Stomach (tissue), 9 donors: Measurements from ENCODE around the gene SPATA31C1. TPM values are rescaled to one million over a fixed set of nuclear protein-coding genes. Genes with fewer than 3 reads are reported as not detected.

ENCODE experiments used
- DNase-seq, 2 donors: peaks; one replicate each; pipeline versions ENCODE4 v3.0.0 to v3.0.0-alpha.2; 2013 to 2019
- H3K27ac ChIP-seq, 5 donors: fragments of 200-600 bp in 4 of 5; sonication (generic) in 4 of 5; one replicate each; pipeline ENCODE4 v1.5.1; 2013 to 2019; ENCODE audit warnings: mild to moderate bottlenecking in 1 of 5, moderate library complexity in 1 of 5
- H3K27me3 ChIP-seq, 3 donors: fragments of 200-600 bp; sonication (generic); one replicate each; pipeline ENCODE4 v1.5.1; 2017 to 2019; ENCODE audit warnings: mixed run types in 1 of 3
- H3K36me3 ChIP-seq, 4 donors: fragments of 200-600 bp; sonication (generic); 1 replicate in 3 of 4; 2 replicates in 1 of 4; pipeline ENCODE4 v1.5.1; 2016 to 2019
- H3K4me1 ChIP-seq, 4 donors: fragments of 200-600 bp; sonication (generic); one replicate each; pipeline ENCODE4 v1.5.1; 2016 to 2019
- H3K4me3 ChIP-seq, 4 donors: fragments of 200-600 bp; sonication (generic) in 3 of 4; one replicate each; pipeline ENCODE4 v1.5.1; 2016 to 2019; ENCODE audit warnings: mild to moderate bottlenecking in 1 of 4
- H3K9me3 ChIP-seq, 4 donors: fragments of 200-600 bp; sonication (generic); one replicate each; pipeline ENCODE4 v1.5.1; 2016 to 2019
- EP300 ChIP-seq: sonication (generic); formaldehyde crosslinking; IDR thresholded peaks from one replicate; pipeline ENCODE4 v1.6.1; 2017; ENCODE audit warnings: antibody characterized with exemption
- POLR2A ChIP-seq, 4 donors: fragments of 450-650 bp; IDR thresholded peaks; one replicate each; pipeline ENCODE4 v1.6.1; 2016; ENCODE audit warnings: antibody characterized with exemption in 4 of 4, control low read depth in 2 of 4, mild to moderate bottlenecking in 1 of 4, moderate library complexity in 1 of 4
- POLR2AphosphoS5 ChIP-seq, 3 donors: sonication (generic); formaldehyde crosslinking; IDR thresholded peaks; one replicate each; pipeline ENCODE4 v1.6.1; 2016; ENCODE audit warnings: antibody characterized with exemption in 3 of 3
- WGBS, 5 donors: extraction: QIAGEN DNeasy Blood & Tissue Kit in 3 of 5; methylation state at CpG; one replicate each; pipeline versions ENCODE4 v1.1.5 to v1.1.7; 2013 to 2018; 5-methylcytosine and 5-hydroxymethylcytosine counted together
- intact Hi-C: fragments of 100-400 bp; cut with DNase I; formaldehyde crosslinking; loops from one replicate; pipeline ENCODE4 v1.15.1; 2023; ENCODE audit warnings: low total_unique reads
- polyA plus RNA-seq, 3 donors: library from polyadenylated mRNA; stranded (reverse); fragments of 200-250 nt; gene quantifications; one replicate each; pipeline ENCODE4 v1.2.3, GENCODE V29; 2013
- total RNA-seq, 5 donors: library from RNA; depleted of rRNA; stranded (reverse); fragments of >200 nt; gene quantifications; one replicate each; pipeline versions ENCODE4 v1.1.0 to v1.2.3, GENCODE V29; 2014 to 2016
- TF ChIP-seq, protein P1 (sequence below), 7 experiments: fragments of 450-650 bp in 4 of 7; fragments of 200-600 bp in 3 of 7; sonication (generic) in 3 of 7; IDR thresholded peaks; one replicate each; pipeline ENCODE4 v1.5.1; 2016 to 2019; ENCODE audit warnings: antibody characterized with exemption in 7 of 7, control low read depth in 2 of 7, mild to moderate bottlenecking in 1 of 7
- donor health status: healthy with polysubstance abuse.
- donor health status: Bipolar disorder and iron deficiency.
- donor health status: healthy.

SPATA31C1 gene
- total and polyA plus RNA-seq, 8 donors: not detected

- Histone ChIP-seq H3K36me3 (no peaks in the 10 kb centered on the region), H3K9me3 (peaks cover 0 to 11% (median 4%) of the 10 kb centered on the region in 4 donors), H3K27ac (no peak overlapping the region), H3K4me1 (no peaks in the 10 kb centered on the region), H3K27me3 (peaks cover 0 to 9% (median 0%) of the 10 kb centered on the region in 3 donors), H3K4me3 (no peak overlapping the region)
- intact Hi-C loops: no loop called here
- DNase-seq: peak in 1 of 2 donors; percentile 36
- TF ChIP-seq POLR2AphosphoS5 (IDR thresholded peaks at IDR 0.05) (no peak), POLR2A (IDR thresholded peaks at IDR 0.05) (no peak), EP300 (no peak)
- TF ChIP-seq, protein P1, sequence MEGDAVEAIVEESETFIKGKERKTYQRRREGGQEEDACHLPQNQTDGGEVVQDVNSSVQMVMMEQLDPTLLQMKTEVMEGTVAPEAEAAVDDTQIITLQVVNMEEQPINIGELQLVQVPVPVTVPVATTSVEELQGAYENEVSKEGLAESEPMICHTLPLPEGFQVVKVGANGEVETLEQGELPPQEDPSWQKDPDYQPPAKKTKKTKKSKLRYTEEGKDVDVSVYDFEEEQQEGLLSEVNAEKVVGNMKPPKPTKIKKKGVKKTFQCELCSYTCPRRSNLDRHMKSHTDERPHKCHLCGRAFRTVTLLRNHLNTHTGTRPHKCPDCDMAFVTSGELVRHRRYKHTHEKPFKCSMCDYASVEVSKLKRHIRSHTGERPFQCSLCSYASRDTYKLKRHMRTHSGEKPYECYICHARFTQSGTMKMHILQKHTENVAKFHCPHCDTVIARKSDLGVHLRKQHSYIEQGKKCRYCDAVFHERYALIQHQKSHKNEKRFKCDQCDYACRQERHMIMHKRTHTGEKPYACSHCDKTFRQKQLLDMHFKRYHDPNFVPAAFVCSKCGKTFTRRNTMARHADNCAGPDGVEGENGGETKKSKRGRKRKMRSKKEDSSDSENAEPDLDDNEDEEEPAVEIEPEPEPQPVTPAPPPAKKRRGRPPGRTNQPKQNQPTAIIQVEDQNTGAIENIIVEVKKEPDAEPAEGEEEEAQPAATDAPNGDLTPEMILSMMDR (IDR thresholded peaks at IDR 0.05): no peak
- WGBS, 5 donors: 78 to 85% (median 79%) methylated on average over 5 of the region's 5 CpGs
Measured at GRCh38 chr9:87875831-87876545, 41.8 kb upstream of the SPATA31C1 start.

DNA sequence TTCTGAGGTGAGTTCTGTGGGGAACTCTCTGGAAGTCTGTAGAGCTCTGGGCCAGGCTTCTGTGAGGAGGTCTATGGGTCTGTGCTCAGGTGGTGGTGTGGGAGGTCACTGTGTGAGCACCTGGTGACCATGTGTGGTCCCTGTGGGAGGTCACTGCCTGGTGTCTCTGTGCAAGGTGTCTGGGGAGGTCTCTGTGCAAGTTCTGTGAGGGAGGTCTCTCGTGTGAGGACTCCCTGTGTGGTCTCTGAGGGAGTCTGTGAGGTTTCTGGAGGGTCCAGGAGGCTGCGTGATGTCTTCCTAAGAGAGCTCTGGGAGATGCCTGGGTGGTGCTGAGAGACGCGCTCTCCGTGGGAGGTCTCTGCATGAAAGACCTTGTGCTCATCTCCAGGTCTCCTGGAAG is 41.1 kb upstream of the SPATA31C1 start:
- no peak for DNase-seq
- no peak overlapping the region for H3K27ac ChIP-seq
- H3K4me1 ChIP-seq: no peaks in the 10 kb centered on the region
- TF ChIP-seq POLR2AphosphoS5 (IDR thresholded peaks at IDR 0.05): no peak
- TF ChIP-seq POLR2A (IDR thresholded peaks at IDR 0.05): no peak
- TF ChIP-seq, protein P1 (IDR thresholded peaks at IDR 0.05): no peak
- no peak for TF ChIP-seq EP300
- intact Hi-C loops: no loop called here
- H3K9me3 ChIP-seq: peaks cover 0 to 11% (median 4%) of the 10 kb centered on the region in 4 donors
- H3K27me3 ChIP-seq: peaks cover 0 to 9% (median 0%) of the 10 kb centered on the region in 3 donors
- H3K4me3 ChIP-seq: no peak overlapping the region
- 60 to 92% (median 83%) methylated on average over 1 to 5 of the region's 5 CpGs; no CpG with 5 or more reads in 1 of the 5 donors for WGBS, 5 donors
- no peaks in the 10 kb centered on the region for H3K36me3 ChIP-seq

- H3K27me3 ChIP-seq: peaks cover 0 to 9% (median 0%) of the 10 kb centered on the region in 3 donors
- peaks cover 0 to 11% (median 4%) of the 10 kb centered on the region in 4 donors for H3K9me3 ChIP-seq
- no peaks in the 10 kb centered on the region for H3K4me1 ChIP-seq
- no peak for DNase-seq
- 62 to 81% (median 69%) methylated on average over 1 of the region's 1 CpG for WGBS, 5 donors
- no peaks in the 10 kb centered on the region for H3K36me3 ChIP-seq
- intact Hi-C loops: no loop called here
- H3K27ac ChIP-seq: no peak overlapping the region
- H3K4me3 ChIP-seq: no peak overlapping the region
- TF ChIP-seq POLR2A (IDR thresholded peaks at IDR 0.05) (no peak), EP300 (no peak), POLR2AphosphoS5 (IDR thresholded peaks at IDR 0.05) (no peak)
- TF ChIP-seq, protein P1 (IDR thresholded peaks at IDR 0.05): no peak
Measured at GRCh38 chr9:87878989-87879511, 38.7 kb upstream of the SPATA31C1 start.

DNA sequence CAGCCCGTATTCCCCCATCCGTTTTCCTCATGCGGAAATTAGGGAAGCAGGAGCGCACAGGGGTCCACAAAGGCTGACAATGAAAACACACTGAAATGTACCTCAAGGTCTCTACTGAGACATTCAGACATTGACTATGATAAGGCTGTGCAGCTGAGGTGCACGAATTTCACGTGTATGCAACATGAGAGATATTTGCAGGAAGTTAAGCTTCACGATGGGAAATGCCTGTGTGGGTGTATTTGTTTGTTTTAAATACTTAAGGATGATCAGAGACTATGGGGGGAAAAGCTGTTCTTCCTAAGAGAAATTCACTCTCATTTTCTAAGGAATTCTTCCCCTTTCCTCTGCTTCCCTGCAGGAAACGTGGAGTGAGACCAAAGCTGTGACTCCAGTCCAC is 37.6 kb upstream of the SPATA31C1 start:
- Histone ChIP-seq H3K27ac (no peak overlapping the region), H3K4me3 (no peak overlapping the region), H3K4me1 (no peaks in the 10 kb centered on the region), H3K36me3 (no peaks in the 10 kb centered on the region), H3K27me3 (peaks cover 0 to 9% (median 0%) of the 10 kb centered on the region in 3 donors), H3K9me3 (peaks cover 0 to 11% (median 4%) of the 10 kb centered on the region in 4 donors)
- no peak for DNase-seq
- intact Hi-C loops: no loop called here
- TF ChIP-seq, protein P1 (IDR thresholded peaks at IDR 0.05): no peak
- no peak for TF ChIP-seq POLR2AphosphoS5 (IDR thresholded peaks at IDR 0.05)
- TF ChIP-seq EP300: no peak
- no peak for TF ChIP-seq POLR2A (IDR thresholded peaks at IDR 0.05)
- 53 to 75% (median 63%) methylated on average over 8 of the region's 8 CpGs for WGBS, 5 donors
